Urothelium cell line (cell line): ENCODE data around the gene NAV2.
"Not testable (repeated sequence)": the region's sequence is repeated elsewhere in the genome, so short reads cannot be mapped to it uniquely, and the experiment has no call there.

Experiments
- DNase-seq: peaks from one replicate; pipeline ENCODE4 v3.0.0; 2011; ENCODE audit warnings: low spot score, mixed read lengths
- FAIRE-seq: peaks from 2 replicates; lab custom pipeline; 2011; peaks lifted over from hg19 to GRCh38; lab: Jason Lieb, UNC

Gene NAV2

DNA sequence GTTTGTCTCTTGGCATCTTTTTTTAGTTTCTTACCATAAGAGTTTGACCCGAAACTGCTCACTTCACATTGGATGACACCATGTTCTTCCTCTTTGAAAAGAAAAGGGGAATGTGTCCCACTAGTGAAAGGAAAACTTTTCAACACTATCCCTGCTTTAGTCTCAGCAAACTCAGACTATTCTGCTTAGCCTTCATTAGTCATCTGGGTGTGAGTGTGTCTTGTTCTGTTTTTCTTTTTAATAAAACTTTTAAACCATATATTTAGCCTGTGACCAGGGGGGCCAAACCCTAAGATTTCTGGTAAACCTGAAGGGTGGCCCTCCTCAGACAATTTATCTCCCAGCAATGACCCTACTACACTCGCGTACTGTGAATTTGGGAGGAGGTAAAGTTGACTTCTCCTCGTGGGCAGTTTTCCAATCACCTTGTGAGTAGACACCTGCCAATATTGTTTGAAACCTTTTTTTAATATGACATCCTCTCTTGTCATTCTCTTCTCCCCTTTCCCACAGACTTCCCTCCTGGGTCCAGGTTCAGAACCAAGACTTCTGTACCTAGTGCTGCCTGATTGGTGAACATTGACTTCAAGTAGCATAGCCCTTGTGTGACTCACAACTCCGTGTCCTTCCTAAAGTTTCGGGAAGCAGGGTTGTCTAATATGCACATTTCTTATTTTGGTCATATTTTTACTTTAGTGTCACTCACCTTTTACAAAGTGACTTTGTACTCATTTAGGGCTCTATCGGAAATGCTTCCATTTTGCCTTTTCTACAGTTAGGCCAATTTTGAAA is 407.7 kb downstream of the NAV2 start:
- no peak for FAIRE-seq
- no peak for DNase-seq

GRCh38 chr11:20122131-20122530 is 409.5 kb downstream of the NAV2 start:
- DNase-seq (no peak), FAIRE-seq (no peak)

DNA sequence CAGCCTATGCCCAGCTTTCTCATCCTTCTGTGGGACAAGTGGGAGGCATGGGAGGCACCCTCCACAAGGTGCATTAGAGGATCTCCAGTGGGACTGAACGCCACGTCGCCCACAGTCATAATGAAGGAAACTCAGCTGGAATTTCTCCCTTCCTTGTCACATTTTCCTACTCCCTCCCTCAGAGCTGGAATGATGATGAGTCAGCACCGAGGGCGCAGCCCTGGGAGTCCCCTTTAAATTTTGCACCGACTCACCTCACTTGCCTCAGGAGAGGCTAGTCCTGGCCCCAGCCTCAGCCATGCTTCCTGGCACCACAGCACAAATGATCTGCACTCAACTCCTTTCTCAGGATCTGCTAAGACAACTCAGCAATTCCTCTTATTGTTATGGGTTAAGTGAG is 413.3 kb downstream of the NAV2 start:
- no peak for FAIRE-seq
- DNase-seq, result peak; percentile 81

GRCh38 chr11:20126724-20127123 is 414.1 kb downstream of the NAV2 start:
- FAIRE-seq (no peak), DNase-seq (no peak)

DNA sequence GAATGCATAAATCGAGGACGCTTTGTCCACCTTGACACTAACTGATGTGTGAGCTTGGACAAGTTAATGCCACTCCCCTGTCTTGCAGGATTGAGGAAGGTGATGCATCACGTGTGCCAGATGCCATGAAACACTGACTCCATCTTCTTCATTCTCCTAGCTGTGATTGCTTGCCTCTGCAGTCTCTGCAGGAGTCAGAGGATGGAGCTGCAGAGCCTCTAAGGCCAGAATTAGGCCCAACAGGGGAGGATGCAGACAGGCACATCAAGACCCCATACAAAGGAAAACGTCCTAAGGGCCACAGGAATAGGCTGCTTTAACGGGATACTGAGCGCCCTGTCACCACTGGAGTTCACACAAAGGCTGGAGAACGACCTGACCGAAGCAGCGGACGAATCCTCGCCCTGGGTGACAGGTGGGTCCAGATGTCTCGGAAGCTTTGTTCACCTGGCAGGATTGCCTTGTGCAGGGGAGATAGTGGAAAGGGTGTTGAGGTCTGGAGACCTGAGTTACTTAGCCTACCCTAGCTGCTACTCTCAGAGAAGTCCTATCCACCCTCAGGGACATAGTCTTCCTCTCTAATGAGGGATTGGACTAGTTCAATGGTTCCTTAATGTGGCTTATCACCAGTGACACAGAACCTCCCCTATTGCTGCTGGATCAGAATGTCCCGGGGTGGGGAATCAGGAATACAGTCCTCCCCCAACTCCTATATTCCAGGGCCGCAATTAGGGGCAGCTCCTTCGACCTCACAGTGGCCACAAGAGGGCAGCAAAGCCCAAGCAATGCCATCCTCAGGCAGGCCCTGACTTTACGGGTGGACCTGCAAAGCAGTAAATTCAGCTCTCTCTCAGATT is 415.3 kb downstream of the NAV2 start:
- FAIRE-seq (no peak), DNase-seq (peak; percentile 72)

DNA sequence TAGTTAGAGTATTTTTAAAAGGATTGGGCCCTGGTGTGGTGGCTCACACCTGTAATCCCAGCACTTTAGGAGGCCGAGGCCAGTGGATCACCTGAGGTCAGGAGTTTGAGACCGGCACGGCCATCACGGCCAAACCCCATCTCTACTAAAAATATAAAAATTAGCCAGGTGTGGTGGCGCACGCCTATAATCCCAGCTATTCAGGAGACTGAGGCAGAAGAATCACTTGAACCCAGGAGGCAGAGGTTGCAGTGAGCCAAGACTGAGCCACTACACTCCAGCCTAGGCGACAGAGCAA is 415.8 kb downstream of the NAV2 start:
- not testable (repeated sequence) for DNase-seq, FAIRE-seq

DNA sequence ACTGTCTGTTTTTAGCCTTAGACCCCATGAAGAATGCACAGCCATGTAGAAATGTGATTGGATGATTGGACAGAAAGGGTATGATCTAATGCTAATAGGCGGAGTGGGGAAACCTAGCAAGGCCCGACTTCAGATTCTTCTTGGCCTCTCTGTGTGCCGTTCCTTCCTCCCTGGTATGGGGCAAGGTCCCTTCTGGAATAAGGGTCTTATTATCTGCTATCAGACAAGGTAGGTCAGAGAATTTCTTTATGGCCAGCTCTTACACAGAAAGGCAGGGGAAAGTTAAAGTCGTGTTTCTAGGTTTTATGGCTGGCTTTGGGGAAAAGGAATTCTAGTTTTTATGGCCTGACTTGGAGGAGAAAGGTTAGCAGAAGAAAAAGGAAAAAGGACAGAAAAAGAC is 417.0 kb downstream of the NAV2 start:
- no peak for FAIRE-seq
- no peak for DNase-seq

GRCh38 chr11:20131788-20132666 is 419.4 kb downstream of the NAV2 start:
- FAIRE-seq, result no peak
- DNase-seq, result peak; percentile 74

DNA sequence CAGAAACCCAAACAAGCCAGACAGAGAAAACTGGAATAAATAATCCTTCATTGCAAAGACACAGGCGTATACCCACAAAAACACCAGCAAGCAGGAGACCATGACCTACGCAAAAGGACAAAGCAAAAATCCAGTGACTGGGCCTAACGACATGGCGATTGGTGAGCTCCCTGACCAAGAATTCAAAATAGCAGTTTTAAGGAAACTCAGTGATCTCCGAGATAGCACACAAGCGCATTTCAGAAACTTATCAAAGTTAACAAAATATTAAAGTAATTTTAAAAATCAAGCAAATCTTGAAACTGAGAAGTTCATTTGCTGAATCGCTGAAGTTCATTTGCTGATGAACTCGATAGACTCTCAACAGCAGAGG is 420.0 kb downstream of the NAV2 start:
- FAIRE-seq, result no peak

DNA sequence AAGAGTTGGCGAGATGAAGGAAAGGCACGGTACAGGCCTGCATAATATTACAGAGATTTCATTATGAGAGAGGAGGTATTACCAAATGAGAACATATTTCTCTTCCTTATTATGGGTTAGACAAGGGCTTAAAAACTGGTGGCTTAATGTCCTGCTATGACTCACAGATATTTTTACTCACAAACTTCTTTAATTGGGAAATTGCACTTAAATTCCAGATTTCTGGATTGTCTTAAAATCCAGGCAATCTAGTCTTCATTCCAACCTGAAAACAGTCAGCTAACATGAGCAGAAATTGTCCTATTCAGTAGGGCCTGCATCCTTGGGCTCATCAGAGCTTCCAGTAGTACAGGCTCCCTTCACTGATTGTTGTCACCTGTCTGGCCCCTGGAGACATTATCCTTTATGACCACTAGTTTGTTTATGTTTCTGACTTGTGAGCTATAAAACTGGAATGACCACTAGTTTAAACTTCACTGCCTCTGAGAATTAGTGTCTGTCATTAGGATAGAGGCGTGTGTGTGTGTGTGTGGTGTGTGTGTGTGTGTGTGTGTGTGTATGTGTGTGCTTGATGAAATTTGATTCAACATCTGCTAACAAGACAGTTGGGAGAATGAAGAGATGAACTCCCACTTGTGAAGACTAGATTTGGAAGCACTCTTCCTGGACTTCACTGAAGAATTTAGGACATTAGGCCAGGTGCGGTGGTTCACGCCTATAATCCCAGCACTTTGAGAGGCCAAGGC is 422.5 kb downstream of the NAV2 start:
- DNase-seq (no peak), FAIRE-seq (no peak)

More for the DNA sequence above, 420.0 kb downstream of the NAV2 start:
- DNase-seq, result no peak

DNA sequence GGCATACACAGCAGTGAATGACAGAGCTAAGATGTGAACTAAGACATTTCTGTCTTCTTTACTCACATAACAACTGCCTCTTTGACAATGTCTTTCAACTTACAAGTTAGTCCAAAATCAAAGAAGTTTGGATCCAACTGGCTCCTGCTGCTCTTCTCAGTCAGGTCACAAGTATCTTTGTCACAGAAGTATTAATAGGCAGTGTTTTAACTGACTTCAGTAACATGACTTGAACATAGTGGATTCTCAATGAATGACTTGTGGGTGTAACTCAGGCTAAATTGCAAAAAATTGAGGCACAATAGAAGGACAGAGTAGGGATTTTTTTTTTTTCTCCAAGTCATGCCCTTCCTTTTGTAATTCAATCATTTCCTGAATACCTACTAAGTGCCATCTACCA is 425.0 kb downstream of the NAV2 start:
- FAIRE-seq, result no peak
- DNase-seq, result no peak

DNA sequence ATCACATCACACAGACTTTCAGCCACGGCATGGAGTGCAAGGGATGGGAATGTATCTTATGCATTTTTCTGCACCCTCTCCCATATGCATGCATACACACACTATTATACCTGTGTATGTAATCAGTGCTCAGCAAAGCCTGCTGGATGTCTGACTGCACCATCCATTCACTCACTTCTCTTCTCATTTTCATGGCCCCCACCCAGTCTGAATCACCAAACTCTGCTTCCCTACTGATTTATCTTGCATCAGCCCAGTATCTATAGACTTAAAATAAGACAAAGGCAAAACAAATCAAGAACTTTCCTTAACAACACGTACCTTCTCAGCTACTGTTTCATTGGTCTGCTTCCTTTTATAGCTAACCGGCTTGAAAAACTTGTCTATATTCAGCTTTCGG is 426.1 kb downstream of the NAV2 start:
- no peak for DNase-seq
- FAIRE-seq, result no peak

DNA sequence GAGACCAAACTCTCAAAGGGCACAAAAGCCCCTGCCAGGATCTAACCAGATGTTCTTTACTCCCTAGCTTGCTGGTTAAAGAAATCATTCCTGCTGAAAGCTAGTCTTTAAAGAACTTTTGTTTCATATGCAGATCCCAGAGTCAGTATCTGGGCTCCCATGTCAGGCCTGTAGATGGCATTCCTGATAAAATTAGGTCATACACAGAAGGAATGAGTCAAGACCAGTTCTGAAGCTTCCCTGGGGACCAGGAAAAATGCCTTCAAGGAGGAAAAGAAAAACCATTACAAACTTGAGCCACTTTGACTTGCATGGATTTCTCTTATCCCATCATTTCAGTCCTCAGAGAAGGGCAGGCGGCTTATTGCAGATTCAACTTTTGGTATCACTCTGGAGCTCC is 441.7 kb downstream of the NAV2 start:
- DNase-seq, result no peak
- FAIRE-seq, result no peak

- FAIRE-seq, result no peak
- DNase-seq, result no peak
Measured at GRCh38 chr11:20155683-20156279, 443.1 kb downstream of the NAV2 start.

DNA sequence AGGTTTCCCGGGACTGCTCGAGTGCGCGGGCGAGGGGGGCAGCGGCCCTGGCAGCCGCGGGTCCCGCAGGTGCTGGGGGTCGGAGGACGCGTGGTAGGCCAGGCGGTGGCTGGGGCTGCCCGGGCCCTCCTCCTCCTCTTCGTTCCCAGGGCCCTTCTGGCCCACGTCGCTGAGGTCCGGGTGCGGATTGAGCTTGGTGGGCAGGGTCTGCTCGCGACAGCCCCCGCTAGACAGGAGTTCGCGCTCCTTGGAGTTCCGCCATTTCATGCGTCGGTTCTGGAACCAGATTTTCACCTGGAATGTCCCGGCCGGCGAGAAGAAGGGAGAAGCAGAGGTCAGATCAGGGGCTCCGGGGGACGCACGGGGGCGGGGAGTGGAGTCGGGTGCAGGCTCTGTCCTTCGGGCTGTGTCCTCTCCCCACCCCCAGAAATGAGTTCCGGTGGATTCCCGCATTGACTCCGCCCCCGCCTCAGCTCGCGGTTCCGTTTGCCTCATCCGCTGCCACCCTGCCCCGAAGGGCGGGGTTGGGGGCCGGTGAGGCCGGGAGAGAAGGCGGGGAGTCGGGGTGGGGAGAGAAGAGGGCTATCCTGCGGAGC is 443.7 kb downstream of the NAV2 start:
- DNase-seq (no peak), FAIRE-seq (no peak)

- DNase-seq (no peak), FAIRE-seq (no peak)
Measured at GRCh38 chr11:20156876-20157613, 444.4 kb downstream of the NAV2 start.

DNA sequence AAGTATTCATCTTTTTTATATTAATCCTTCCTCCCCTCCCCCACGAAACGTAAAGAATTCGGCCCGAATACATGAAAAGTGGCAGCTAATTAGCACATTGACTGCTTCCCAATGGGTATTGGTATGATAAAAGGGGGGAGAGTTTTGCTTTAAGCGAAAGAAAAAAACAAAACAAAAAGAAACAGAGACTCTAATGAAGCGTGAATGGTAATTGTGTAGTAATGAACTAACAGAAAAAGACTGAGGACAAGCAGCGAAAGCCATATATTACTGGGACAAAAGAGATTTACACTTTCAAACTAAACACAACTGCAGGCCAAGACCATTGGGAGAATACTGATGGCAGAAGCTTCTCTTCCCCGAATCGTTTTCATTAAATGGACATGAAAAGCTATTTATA is 445.1 kb downstream of the NAV2 start:
- FAIRE-seq (no peak), DNase-seq (no peak)

GRCh38 chr11:20158597-20159257 is 446.1 kb downstream of the NAV2 start:
- FAIRE-seq, result no peak
- peak; percentile 82 for DNase-seq
